CD4-positive, alpha-beta T cell treated with Interleukin-10 for 1 hour (primary cell): ENCODE measurements around the gene LYPD4.
A peak's percentile ranks its signal among the peaks of the same experiment; 100 is the strongest.
"Not testable (repeated sequence)": the region's sequence is repeated elsewhere in the genome, so short reads cannot be mapped to it uniquely, and the experiment has no call there.

Source experiments
- DNase-seq: peaks from one replicate; pipeline ENCODE4 v3.0.0-alpha.2; 2020

The LYPD4 gene

DNA sequence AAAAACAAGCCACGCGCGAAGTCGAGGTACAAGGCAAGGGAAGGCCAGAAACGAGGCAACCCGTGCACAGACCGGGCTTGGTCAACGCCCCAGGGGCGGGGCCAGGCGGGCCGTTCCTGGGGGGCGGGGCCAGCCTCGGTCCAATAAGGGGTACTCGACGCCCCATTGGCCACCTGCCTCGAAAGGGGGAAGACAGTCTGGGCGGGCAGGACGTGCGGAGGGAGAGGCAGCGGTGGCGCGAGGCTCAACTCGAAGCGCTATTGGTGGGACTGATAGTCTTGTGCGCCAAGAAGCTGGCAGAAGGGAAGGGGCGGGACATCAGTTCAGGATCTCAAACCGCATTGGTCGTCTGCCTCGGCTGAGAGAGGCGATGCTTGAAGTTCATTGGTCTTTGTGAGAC lies at the start of gene LYPD4:
LYPD4 (minus strand) TSS at position 83 of the 400 bp plus-strand sequence. CDS start 5,398 bp downstream, outside the sequence.
- DNase-seq: no peak

GRCh38 chr19:41893899-41894298 lies 49.4 kb upstream of the LYPD4 start:
- DNase-seq: peak; percentile 48

DNA sequence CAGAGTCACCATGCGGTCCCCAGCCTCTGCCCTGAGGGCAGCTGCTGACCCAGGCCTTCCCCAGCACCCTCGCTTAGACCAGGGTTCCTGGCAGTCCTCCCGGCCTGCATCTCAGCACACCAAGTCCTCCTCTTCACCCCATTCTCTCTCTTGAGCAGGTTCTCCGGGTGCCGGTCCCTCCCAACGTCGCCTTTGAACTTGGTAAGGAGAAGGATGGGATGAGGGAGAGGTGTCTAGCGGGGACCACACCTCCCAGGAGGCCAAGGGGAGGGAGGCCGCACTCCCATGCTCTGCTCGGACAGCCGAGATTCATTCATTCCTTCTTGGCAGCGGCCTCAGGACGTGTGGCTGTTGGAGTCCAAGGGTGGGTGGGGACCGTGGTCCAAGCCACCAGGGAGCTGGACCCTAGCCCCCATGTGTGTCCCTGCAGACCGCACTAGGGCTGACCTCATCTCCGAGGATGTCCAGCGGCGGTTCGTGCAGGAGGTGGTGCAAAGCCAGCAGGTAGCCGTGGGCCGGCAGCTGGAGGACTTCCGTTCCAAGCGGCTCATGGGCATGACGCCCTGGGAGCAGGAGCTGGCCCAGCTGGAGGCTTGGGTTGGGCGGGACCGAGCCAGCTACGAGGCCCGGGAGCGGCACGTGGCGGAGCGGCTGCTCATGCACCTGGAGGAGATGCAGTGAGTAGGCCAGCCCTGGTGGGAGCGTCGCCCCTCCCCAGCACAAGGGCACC lies 47.9 kb upstream of the LYPD4 start:
- no peak for DNase-seq

- DNase-seq: no peak
Measured at GRCh38 chr19:41890936-41891335, 46.5 kb upstream of the LYPD4 start.

- DNase-seq: no peak
Measured at GRCh38 chr19:41889896-41890295, 45.4 kb upstream of the LYPD4 start.

DNA sequence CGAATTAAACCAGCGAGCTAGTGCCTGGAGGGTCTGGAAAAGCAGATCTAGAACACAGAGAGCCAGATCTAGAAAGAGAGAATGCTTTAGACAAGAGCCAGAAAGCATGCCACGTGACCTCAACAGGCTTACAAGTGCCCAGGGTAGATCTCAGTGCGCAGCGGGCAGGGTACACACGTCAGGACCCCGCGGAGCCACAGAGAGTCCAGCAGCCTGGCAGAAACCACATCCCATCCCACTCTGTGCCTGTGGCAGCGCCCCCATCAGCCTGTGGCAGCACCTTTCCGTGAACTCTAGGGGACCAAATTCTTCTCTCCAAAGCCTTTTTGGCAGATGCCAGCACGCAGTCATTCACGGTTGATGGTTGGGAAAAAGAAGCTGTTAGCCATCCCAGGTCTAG lies 44.4 kb upstream of the LYPD4 start:
- DNase-seq: no peak

DNA sequence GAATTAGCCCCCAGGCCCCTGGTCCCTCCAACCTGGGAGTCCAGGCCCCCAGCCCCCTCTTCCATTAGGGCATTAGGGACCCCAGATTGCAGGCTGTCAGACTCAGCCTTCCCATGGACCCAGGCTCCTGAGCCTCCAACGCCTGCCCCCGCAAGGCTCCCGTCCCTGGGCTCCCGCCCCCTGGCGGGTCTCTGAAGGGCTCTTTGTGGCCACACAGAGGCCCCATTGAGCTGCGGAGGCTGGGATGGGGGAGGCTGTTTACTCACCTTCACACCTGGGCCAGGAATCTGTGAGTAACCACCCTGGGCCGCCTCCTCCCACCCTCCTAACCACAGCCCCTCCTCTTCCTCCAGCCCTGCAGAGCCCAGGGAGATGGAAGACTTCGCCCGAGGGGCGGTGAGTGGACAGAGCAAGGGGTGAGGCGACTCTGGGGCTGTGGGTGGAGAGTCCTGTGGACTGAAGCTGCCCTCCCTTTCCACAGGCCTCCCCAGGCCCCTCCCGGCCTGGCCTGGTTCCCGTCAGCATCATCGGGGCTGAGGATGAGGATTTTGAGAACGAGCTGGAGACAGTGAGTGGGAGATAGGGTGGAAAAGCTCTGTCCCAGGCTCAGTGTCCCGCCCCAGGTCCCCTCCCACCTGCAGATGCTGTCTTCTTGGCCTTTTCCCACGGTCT lies 43.4 kb upstream of the LYPD4 start:
- DNase-seq: peak; percentile 84

DNA sequence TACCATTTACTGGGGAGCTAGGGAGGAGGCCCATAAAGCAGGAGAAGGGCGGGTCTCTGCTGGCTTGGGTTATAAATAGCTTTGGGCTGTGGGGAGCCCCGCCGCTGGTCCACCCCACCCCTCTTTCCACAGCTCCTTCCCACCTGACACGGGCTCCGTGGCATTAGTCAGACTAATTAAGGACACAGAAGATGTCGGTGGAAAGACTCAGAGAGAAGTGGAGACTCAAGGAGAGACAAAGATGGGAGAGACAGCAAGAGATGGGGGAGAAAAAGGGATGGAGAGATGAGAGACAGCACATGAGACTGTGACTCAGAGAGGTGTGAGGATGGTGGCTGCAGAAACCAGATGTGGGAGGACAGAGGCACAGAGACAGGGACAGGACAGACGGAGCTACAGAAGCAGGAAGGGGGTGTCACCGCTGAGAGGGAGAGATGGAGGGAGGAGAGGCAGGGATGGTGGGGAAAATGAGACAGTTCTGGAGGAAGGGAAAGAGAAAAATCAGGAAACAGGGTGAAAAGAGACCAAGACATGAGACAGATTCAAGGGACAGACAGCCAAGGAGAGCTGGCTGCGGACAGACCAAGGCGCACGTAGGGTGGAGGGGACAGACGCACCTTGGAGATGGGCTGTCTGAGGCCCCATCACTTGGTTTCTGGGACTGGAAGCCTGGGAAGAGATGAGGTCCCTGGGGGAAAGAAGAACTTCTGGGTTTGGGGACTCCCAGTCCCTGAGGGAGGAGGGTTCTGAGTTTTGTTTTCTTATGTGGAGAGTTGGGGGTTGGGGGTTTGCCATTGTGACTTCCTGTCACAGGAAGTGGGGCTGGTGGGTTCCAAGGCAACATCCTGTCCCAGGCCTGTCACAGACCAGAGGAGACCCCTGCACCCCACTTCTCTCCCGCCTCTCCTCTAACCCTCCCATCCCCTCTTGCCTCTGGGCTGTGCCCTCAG lies 42.6 kb upstream of the LYPD4 start:
- DNase-seq: peak; percentile 80

- DNase-seq: peak; percentile 91
Measured at GRCh38 chr19:41883821-41884733, 39.6 kb upstream of the LYPD4 start.

DNA sequence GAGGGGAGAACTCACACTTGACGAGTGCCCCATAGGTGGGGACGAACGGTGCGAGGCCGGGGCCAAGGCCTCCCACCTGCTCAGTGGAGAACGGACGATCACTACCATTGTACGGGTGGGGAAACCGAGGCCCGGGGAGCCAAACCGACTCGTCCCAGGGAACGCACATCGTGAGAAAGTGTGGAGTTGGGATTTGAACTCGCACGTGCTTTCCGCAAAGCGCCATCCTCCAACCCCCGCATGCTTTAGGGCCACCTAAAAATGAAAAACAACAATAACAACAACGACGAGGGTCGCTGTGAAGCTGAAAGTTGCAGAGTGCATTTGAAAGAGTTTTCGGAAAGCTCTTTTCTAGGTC lies 39.0 kb upstream of the LYPD4 start:
- DNase-seq: no peak

GRCh38 chr19:41882568-41883462 lies 38.3 kb upstream of the LYPD4 start, which contains the start of gene ARHGEF1:
Gene ARHGEF1, plus strand, starts transcription at chr19:41883184. Its CDS starts 4,899 bp downstream, at chr19:41888083.
- DNase-seq: peak; percentile 62

DNA sequence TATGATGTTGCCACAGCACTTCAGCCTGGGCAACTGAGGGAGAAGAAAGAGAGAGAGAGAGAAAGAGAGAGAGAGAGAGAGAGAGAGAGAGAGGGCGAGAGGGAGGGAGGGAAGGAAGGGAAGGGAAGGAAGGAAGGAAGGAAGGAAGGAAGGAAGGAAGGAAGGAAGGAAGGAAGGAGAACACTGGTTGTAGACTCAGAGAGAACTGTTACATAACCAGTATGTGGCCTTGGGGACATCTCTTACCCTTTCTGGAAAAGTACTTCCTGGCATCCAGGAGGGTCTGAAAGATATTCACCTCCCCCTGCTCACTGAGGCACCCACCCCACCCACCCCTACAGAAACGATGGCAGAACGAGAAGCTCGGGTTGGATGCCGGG lies 35.8 kb upstream of the LYPD4 start:
- DNase-seq: no peak

DNA sequence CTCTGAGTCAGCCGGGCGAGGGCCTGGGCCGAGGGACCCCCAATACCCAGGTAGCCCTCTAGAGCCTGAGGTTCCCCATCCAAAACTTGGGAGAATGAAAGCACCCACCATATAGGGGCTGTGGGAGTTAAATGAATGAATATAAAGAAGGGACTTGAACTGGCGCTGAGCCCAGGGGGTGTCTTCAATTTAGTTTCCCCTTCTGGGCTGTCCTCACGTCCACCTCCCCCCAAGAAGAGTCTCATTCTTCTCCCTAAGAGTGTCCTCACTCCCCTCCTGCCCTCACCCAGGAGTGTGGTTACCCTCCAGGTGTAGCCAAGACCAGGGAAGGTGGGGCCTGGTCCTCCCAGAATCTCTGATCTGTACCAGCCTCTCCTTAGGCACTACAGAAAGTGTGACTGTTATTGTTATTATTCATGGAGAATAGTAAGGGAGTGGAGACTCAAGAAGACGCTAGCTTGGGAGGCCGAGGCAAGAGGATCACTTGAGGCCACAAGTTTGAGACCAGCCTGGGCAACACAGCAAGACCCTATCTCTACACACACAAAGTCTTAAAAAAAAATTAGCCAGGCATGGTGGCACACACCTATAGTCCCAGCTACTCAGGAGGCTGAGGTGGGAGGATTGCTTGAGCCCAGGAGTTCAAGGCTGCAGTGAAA lies 35.3 kb upstream of the LYPD4 start:
- DNase-seq: no peak

- no peak for DNase-seq
Measured at GRCh38 chr19:41879080-41879479, 34.6 kb upstream of the LYPD4 start.

DNA sequence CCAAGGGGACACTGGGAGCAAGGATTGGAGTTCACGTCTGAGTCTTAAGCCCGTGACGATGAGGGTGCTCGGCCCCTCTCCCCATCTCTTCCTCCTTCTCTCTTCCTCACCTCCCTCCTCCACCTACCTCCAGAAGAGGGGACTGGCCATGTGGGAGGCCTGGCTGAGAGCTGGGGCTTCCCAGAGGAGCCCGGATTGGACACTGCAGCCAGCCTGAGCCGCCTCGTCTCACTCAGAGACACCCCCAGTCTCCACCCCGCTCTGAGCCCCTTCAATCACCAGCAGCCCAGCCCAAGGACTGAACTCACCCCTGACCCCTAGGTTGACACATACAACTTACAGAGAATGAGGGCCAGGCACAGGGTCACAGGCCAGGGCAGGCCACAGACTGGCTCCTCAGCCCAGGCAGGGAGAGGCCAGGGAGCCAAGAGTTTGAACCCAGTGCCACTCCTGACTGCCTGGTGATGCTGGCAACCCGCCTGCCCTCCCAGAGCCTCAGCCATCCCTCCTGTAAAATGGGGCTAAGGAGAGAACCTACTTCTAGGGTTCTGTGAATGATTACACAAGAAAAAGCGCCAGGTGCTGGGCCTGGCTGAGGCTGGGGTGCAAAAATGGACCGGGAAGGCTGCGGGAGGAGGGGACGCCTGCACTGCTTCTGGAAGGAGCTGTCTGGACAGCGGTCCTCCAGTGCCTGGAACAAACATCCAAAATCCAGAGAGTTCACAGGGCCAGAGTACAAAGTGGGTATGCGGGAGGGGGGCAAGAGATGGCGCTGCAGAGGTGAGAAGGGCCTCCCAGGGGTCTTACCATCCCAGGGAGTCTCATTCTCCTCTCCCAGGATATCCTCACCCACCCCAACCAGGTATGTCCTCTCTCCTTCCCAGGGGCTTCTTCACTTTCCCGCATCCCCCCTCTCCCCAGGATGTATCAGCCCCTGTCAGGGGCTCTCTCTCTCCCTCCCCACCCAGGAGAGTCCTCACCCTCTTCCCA lies 33.7 kb upstream of the LYPD4 start:
- DNase-seq: no peak

DNA sequence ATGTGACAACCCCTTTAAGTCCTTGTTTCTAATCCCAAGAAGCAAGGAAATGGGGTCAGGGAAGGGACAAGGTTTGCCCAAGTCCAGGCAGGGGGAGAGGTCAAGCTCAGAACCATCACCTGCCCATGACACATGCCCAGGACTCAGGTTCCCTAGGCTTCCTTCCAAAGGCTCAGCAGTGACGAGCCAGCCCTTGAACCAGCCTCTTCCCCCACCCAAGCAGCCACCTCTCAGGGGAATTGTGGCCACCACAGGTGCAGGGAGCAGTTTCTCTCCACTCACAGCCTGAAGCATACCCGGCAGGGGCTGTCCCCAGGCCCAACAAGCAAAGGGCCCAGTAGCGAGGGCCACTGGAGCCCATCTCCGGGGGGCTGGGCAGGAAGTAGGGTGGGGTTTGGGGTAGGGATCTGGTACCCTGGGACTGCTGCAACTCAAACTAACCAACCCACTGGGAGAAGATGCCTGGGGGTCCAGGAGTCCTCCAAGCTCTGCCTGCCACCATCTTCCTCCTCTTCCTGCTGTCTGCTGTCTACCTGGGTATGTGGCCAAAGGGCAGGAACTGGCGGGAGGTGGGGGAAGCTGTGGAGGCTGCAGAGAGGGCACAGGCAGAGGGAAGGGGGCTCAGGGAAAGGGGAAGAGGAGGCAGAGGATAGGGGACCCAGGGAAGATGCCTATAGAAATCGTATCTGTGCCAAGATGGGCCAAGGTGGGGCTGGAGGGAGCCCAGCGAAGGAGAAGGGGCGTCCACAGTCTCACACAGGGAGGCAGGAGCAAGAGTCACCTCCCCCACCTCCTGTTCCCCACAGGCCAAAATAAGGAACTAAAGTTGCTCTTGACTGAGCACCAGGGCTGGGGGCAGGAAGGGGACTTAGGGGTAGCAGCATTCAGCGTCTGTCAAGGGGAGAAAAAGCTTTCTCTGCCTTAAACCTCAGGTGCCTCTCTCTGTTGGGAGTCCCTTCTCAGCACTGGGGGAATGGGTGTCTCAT lies 32.7 kb upstream of the LYPD4 start, which contains the start of gene CD79A:
CD79A (plus strand) TSS at position 433 of the 986 bp plus-strand sequence; CDS start at position 459, 26 bp downstream.
- no peak for DNase-seq

GRCh38 chr19:41875973-41876372 lies 31.5 kb upstream of the LYPD4 start:
- DNase-seq: not testable (repeated sequence)
